Measurements from ENCODE around the gene TGIF2LX.
"Not testable (repeated sequence)": the region's sequence is repeated elsewhere in the genome, so short reads cannot be mapped to it uniquely, and the experiment has no call there.

DNA sequence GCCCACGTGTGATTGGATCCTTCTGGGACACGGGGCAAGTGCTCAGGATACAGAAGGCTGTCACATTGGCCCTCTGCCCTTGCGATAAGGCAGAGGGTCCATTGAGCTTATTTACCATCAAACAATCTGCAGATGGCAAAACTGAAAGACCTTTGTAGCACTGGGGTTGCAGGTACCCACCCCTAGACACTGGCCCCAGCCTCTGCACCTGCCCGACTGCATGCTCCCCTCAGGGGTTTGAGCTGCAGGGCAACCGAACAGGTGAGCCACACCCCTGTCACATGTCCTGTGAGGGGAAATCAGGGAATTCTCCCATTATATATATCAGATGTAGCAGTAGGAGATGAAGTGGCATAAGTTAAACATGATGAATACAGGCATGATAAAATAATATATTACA is 21.4 kb downstream of the TGIF2LX start:
- TF ChIP-seq, protein P1, sequence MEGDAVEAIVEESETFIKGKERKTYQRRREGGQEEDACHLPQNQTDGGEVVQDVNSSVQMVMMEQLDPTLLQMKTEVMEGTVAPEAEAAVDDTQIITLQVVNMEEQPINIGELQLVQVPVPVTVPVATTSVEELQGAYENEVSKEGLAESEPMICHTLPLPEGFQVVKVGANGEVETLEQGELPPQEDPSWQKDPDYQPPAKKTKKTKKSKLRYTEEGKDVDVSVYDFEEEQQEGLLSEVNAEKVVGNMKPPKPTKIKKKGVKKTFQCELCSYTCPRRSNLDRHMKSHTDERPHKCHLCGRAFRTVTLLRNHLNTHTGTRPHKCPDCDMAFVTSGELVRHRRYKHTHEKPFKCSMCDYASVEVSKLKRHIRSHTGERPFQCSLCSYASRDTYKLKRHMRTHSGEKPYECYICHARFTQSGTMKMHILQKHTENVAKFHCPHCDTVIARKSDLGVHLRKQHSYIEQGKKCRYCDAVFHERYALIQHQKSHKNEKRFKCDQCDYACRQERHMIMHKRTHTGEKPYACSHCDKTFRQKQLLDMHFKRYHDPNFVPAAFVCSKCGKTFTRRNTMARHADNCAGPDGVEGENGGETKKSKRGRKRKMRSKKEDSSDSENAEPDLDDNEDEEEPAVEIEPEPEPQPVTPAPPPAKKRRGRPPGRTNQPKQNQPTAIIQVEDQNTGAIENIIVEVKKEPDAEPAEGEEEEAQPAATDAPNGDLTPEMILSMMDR (IDR thresholded peaks at IDR 0.05; ENCODE audit: extremely low read depth in 1 of 2, insufficient read depth in 1 of 2, low read depth in 1 of 2, low read length in 2 of 2) = not testable (repeated sequence)
- TF ChIP-seq POLR2A (IDR thresholded peaks at IDR 0.05; ENCODE audit: low read depth, low read length); FOS (IDR thresholded peaks at IDR 0.05; ENCODE audit: borderline replicate concordance, insufficient read depth, low read length); JUN (IDR thresholded peaks at IDR 0.05; ENCODE audit: borderline replicate concordance, insufficient read depth, insufficient read length, low read depth); EZH2 (IDR thresholded peaks at IDR 0.05; ENCODE audit: borderline replicate concordance, low read depth, low read length, severe bottlenecking): not testable (repeated sequence)
- TF ChIP-seq, protein P2, sequence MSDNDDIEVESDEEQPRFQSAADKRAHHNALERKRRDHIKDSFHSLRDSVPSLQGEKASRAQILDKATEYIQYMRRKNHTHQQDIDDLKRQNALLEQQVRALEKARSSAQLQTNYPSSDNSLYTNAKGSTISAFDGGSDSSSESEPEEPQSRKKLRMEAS (IDR thresholded peaks at IDR 0.05; ENCODE audit: insufficient read depth, insufficient read length) = not testable (repeated sequence)
